GM12873 (cell line): Measurements from ENCODE around the gene YBX2.

Source experiments
- TF ChIP-seq, protein P1 (sequence below): IDR thresholded peaks from 2 replicates; pipeline ENCODE4 v1.5.1; 2012; ENCODE audit warnings: low read depth, mild to moderate bottlenecking, moderate library complexity, low read length, control low read depth; ENCODE audit not compliant: insufficient read depth; ENCODE audit errors: missing control alignments

YBX2 gene

DNA sequence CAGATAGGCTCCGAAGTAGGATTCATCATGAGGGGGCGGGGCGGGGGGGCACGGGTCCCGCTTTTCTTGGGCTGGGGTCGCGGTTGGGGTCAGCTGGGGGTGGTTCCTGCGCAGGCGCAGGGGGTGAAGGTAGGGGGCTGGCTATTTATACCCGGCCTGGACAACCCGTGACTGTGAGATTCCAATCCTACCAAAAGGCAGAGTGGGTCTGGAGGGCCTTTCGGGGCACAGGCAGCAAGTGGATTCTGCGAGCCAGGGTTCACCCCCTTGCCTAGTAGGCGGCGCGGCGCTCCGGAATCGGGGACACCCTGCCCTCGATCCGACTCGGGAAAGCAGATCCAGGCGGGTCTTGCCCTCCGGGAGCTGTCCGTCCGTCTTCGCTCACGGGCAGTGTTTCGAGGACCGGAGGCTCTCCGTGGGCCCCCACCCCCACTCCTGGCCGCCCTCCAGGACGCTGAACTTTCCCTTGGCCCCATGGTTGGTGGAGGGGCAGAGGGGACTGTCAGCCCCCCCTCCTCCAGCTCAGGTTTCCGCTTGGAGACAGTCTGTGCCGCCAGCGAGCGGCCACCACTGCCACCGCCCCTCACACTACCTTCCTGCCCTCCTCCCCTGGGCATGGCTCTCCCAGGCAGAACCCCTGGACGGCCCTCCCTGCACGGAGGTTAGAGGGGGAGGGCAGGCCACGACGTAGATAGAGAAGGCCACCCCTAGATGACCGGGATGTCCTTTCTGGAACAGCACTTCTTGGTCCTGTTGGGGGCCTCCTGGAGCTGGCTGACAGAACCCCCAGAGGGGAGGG, 12.3 kb downstream of the YBX2 start:
- TF ChIP-seq, protein P1, sequence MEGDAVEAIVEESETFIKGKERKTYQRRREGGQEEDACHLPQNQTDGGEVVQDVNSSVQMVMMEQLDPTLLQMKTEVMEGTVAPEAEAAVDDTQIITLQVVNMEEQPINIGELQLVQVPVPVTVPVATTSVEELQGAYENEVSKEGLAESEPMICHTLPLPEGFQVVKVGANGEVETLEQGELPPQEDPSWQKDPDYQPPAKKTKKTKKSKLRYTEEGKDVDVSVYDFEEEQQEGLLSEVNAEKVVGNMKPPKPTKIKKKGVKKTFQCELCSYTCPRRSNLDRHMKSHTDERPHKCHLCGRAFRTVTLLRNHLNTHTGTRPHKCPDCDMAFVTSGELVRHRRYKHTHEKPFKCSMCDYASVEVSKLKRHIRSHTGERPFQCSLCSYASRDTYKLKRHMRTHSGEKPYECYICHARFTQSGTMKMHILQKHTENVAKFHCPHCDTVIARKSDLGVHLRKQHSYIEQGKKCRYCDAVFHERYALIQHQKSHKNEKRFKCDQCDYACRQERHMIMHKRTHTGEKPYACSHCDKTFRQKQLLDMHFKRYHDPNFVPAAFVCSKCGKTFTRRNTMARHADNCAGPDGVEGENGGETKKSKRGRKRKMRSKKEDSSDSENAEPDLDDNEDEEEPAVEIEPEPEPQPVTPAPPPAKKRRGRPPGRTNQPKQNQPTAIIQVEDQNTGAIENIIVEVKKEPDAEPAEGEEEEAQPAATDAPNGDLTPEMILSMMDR, result no peak

DNA sequence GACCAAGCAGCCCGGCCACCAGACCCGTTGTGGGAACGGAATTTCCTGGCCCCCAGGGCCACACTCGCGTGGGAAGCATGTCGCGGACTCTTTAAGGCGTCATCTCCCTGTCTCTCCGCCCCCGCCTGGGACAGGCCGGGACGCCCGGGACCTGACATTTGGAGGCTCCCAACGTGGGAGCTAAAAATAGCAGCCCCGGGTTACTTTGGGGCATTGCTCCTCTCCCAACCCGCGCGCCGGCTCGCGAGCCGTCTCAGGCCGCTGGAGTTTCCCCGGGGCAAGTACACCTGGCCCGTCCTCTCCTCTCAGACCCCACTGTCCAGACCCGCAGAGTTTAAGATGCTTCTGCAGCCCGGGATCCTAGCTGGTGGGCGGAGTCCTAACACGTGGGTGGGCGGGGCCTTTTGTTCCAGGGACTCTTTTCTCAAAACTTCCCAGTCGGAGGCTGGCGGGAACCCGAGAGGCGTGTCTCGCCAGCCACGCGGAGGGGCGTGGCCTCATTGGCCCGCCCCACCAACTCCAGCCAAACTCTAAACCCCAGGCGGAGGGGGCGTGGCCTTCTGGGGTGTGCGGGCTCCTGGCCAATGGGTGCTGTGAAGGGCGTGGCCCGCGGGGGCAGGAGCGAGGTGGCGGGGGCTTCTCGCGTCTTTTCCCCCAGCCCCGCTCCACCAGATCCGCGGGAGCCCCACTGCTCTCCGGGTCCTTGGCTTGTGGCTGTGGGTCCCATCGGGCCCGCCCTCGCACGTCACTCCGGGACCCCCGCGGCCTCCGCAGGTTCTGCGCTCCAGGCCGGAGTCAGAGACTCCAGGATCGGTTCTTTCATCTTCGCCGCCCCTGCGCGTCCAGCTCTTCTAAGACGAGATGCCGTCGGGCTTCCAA, 13.1 kb downstream of the YBX2 start, which contains the start of gene SLC2A4:
TSS of gene SLC2A4 (plus strand) at position 645 of the 879 bp plus-strand sequence. CDS start at position 862, 217 bp downstream.
- TF ChIP-seq, protein P1, result no peak

DNA sequence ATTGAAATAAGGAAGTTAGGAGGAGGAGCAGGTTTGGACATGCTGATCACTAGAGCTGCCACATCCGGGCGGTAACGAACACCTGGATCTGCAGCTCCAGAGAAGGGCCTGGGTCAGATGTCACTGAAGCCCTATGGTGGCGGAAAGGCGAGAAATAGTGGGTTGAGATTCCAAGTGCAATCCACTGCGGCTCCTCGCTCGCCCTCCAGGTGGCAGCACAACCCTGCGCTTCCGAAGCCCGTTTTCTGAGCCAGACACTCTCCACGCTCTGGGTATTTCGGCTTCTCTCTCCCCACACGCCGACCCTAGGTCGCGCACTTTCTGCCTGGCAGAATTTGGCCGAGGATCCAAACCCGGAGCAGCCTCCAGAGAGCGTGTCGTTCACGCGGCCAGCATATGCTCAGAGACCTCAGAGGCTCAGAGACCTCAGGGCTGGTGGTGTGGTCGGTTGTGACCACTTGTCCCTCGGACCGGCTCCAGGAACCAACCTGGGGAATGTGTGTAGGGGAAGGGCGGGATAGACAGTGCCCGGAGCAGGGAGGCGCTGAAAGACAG, 13.8 kb downstream of the YBX2 start:
- TF ChIP-seq, protein P1, result peak; percentile 99

DNA sequence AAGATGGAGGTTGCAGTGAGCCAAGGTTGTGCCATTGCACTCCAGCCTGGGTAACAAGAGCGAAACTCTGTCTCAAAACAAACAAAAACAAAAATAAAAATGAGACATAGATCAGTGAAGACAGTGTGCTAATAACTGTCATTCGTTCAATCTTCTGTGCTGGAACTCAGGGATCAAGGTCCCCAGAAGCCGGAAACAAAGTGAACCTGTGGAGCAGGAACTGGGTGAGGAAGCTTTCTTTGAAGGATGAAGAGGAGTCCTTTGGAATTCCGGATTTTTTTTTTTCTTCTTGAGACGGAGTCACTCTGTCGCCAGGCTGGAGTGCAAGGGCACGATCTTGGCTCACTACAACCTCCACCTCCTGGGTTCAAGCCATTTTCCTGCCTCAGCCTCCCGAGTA, 15.0 kb downstream of the YBX2 start:
- TF ChIP-seq, protein P1, result no peak

DNA sequence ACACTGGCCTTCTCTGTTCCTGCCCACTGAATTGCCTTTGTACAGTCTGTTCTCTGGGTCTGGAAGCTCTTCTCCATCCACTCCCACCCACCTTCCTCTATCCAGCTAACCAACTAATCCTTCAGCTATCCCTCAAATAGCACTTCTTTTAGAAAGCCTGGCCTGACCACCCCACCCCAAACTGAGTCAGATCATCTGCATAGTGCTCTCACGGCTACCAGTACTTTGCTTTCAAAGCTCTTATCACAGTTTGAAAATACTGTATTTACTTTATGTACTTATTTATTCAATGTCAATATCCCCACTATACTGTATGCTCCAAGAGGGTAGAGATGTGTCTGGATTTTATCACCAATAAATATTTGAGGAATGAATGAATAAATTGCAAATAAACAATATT, 27.7 kb downstream of the YBX2 start:
- TF ChIP-seq, protein P1, result no peak

DNA sequence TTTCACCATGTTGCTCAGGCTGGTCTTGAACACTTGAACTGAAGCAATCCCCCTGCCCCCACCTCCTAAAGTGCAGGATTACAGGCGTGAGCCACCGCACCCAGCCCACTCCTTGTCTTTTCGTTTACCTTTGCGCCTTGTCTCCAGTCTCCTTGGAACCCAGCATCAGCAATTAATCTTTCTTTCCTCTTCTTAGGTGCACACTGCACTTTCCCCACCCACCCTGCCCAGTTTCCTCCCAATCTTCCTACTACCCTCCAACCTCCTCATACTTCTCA, 30.7 kb downstream of the YBX2 start:
- TF ChIP-seq, protein P1, result no peak
